GM18868 (cell line): ENCODE measurements around the gene BTBD17.

Experiments
- ATAC-seq: cut with Tn5 transposase; IDR thresholded peaks from one replicate; pipeline ENCODE4 v1.9.1; 2021; ENCODE audit warnings: mild to moderate bottlenecking, moderate library complexity; ENCODE audit not compliant: unreplicated experiment

The BTBD17 gene

GRCh38 chr17:74389084-74389753 is 27.6 kb upstream of the BTBD17 start:
- ATAC-seq, result no peak

- ATAC-seq, result no peak
Measured at GRCh38 chr17:74387365-74388218, 25.9 kb upstream of the BTBD17 start.

- no peak for ATAC-seq
Measured at GRCh38 chr17:74386386-74386785, 24.7 kb upstream of the BTBD17 start.

- no peak for ATAC-seq
Measured at GRCh38 chr17:74385201-74385600, 23.5 kb upstream of the BTBD17 start.

GRCh38 chr17:74383141-74383540 is 21.5 kb upstream of the BTBD17 start:
- no peak for ATAC-seq

GRCh38 chr17:74380959-74381808 is 19.5 kb upstream of the BTBD17 start:
- ATAC-seq, result no peak

- no peak for ATAC-seq
Measured at GRCh38 chr17:74380086-74380958, 18.7 kb upstream of the BTBD17 start.

- peak; percentile 42 for ATAC-seq
Measured at GRCh38 chr17:74379495-74380085, 17.9 kb upstream of the BTBD17 start.

GRCh38 chr17:74374858-74375257 is 13.2 kb upstream of the BTBD17 start:
- ATAC-seq, result no peak

- ATAC-seq, result no peak
Measured at GRCh38 chr17:74373838-74374606, 12.4 kb upstream of the BTBD17 start.

GRCh38 chr17:74372426-74372825 is 10.8 kb upstream of the BTBD17 start:
- no peak for ATAC-seq

GRCh38 chr17:74371653-74372147 is 10.0 kb upstream of the BTBD17 start:
- ATAC-seq, result no peak

GRCh38 chr17:74369665-74370490 is 8.2 kb upstream of the BTBD17 start:
- no peak for ATAC-seq

- no peak for ATAC-seq
Measured at GRCh38 chr17:74369221-74369620, 7.6 kb upstream of the BTBD17 start.

- ATAC-seq, result no peak
Measured at GRCh38 chr17:74368341-74369081, 6.8 kb upstream of the BTBD17 start.

GRCh38 chr17:74367206-74367605 is 5.5 kb upstream of the BTBD17 start, which contains the start of gene GPR142:
Gene GPR142 (plus strand): TSS chr17:74367506. CDS start chr17:74369541, 2,035 bp downstream.
- ATAC-seq, result no peak

GRCh38 chr17:74362810-74363498 is 1.3 kb upstream of the BTBD17 start:
- no peak for ATAC-seq
